Amniotic epithelial cell (primary cell): ENCODE data around the gene SLC26A3.
"Not testable (repeated sequence)": the region's sequence is repeated elsewhere in the genome, so short reads cannot be mapped to it uniquely, and the experiment has no call there.

Source experiments
- DNase-seq: peaks from one replicate; pipeline ENCODE4 v3.0.0-alpha.2; 2010; ENCODE audit warnings: low read depth

The SLC26A3 gene

GRCh38 chr7:107803009-107803610, at the start of gene SLC26A3:
SLC26A3 (minus strand) TSS chr7:107803223; CDS start chr7:107794509, 8,714 bp downstream.
- no peak for DNase-seq

GRCh38 chr7:107850643-107851042, 47.6 kb upstream of the SLC26A3 start:
- no peak for DNase-seq

GRCh38 chr7:107850216-107850615, 47.2 kb upstream of the SLC26A3 start:
- DNase-seq = no peak

DNA sequence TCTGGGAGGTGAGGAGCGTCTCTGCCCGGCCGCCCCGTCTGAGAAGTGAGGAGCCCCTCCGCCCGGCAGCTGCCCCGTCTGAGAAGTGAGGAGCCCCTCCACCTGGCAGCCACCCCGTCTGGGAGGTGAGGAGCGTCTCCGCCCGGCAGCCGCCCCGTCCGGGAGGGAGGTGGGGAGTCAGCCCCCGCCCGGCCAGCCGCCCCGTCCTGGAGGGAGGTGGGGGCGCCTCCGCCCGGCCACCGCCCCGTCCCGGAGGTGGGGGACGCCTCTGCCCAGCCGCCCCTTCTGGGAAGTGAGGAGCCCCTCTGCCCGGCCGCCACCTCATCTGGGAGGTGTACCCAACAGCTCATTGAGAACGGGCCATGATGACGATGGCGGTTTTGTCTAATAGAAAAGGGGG, 45.2 kb upstream of the SLC26A3 start:
- not testable (repeated sequence) for DNase-seq

DNA sequence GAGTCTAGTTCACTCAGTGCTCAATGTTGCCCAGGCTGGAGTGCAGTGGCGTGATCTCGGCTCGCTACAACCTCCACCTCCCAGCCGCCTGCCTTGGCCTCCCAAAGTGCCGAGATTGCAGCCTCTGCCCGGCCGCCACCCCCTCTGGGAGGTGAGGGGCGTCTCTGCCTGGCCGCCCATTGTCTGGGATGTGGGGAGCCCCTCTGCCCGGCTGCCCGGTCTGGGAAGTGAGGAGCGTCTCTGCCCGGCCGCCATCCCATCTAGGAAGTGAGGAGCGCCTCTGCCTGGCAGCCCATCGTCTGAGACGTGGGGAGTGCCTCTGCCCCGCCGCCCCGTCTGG, 44.8 kb upstream of the SLC26A3 start:
- not testable (repeated sequence) for DNase-seq

- no peak for DNase-seq
These were observed 44.3 kb upstream of the SLC26A3 start for GRCh38 chr7:107847168-107847835.

GRCh38 chr7:107846324-107846723, 43.3 kb upstream of the SLC26A3 start:
- no peak for DNase-seq

DNA sequence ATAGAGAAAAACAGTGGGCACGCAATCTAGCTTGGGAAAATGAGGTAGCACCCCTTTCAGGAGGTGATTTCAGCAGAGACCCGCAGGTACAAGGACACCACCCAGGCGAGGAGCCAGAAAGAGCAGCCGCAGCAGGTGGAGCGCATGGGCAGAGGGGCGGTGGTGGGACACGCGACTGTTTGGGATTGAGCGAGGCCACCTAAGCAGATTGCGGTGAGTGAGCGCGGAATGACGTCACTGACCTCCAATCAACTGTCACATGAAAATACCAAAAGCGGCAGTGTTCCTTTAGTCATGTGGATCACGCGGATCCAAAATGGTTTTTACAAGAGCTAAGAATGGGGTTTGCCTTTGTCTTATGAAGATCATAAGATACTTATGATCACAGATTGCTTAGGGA, 40.2 kb upstream of the SLC26A3 start:
- DNase-seq = no peak

DNA sequence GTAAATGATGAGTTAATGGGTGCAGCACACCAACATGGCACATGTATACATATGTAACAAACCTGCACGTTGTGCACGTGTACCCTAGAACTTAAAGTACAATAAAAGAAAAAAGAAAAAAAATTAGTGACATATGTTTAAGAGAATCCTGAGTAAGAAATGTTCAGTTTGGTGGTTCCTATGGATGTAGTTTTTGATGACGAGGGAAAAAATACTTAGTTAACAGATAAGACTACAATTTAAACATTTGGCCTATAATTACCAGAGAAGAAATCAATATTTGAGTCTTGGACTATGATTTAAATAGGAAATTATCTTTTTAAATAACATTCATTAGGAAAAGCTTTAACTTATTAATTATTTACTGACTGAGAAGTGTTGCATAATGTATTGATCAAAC, 39.2 kb upstream of the SLC26A3 start:
- DNase-seq = no peak

- DNase-seq = no peak
These were observed 36.0 kb upstream of the SLC26A3 start for GRCh38 chr7:107838816-107839565.

GRCh38 chr7:107838024-107838601, 35.1 kb upstream of the SLC26A3 start:
- DNase-seq = no peak

DNA sequence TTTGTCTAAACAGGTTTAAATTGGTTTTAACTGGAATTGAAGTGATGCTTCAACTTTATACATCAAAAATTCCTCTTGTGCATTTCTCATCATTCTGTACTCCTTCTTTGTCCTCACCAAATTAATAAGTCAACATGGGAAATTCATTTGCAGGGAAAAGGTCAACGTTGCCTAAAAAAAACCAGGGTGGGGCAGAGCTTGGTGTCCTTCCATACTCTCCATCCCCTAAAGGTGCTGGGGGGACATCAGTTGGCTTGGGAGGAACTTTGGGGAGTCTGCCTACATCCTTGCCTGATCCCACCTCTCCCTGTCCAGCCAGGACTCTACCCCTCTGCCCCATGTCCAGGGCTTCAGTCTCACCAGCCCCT, 34.1 kb upstream of the SLC26A3 start:
- DNase-seq = no peak

DNA sequence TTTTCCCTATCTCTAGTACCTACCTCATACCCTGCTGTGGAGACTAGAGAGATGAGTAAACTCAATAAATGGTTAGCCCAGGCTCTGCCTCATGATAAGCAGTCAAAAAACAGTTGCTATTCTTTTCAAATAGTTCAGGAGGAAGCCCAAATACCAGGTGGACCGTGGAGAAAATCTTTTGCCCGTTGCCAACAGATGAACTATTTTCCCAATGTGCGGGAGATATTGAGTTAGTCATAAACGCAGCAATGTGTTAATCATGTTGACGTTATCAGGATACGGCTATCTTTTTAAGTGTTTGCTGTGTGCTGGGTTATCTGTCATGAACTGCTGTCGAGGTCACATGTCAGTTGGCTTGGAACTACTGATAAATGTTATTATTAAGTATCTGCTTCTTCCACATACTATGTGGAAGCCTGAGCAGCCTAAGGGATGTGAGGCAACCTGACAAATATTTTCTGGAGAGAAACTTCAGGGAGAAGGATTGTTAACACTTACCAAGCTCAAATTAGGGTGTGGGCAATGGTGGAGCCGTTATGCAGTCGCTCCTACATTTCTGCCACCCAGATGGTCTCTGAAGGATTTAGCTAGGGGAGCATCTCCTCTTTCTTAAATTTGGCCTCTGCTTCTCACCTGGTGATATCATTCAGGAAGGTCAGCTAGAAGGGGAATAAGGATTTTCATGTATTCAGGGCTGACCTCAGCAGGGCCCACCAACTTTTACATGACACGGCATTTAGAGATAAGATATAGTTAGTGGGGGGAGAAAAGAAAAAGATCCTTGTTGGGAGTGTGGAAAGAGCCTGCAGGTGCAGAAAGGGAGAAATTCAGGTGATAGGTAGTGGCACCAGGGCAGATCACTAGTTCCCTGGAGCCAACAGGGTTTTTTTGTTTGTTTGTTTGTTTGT, 33.5 kb upstream of the SLC26A3 start:
- peak; percentile 68 for DNase-seq

- no peak for DNase-seq
These were observed 31.4 kb upstream of the SLC26A3 start for GRCh38 chr7:107834401-107834800.

DNA sequence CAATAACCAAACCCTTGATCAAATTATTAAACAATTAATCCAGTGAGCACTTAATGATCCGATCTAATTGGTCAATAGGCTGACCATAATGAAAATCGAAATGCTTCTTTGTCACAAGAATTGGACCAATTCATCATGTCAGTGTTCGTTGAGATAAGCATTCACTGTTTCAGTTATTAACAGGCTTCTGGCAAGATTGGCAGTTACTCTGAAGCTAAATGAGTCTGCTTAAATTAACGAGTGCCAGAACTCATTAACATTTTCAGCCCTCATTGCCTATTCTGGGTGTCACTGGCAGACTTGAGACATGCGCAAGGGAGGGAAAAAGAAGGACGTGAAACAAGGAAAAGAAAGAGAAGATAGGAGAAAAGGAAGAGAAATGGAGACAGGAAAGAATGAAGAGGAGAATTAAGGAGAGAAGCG, 30.7 kb upstream of the SLC26A3 start:
- no peak for DNase-seq

GRCh38 chr7:107830420-107830819, 27.4 kb upstream of the SLC26A3 start:
- no peak for DNase-seq

DNA sequence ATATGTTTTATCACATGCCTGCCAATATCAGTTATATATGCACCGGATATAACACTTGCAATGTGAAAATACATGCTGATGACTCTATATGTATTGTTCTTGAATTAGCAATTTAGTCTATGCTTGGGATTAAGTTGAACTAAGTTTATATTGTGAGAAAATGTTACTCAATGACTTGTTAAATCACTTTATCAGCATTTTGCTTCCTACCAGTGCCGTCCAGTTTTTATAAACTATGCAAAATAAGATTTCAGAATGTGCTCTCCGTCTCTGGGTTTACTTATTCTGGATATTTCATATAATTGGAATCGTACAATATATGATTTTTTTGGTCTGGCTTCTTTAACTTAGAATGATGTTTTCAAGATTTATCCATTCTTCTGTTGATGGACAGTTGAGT, 25.5 kb upstream of the SLC26A3 start:
- DNase-seq = no peak

- DNase-seq = no peak
These were observed 24.5 kb upstream of the SLC26A3 start for GRCh38 chr7:107827501-107827900.

DNA sequence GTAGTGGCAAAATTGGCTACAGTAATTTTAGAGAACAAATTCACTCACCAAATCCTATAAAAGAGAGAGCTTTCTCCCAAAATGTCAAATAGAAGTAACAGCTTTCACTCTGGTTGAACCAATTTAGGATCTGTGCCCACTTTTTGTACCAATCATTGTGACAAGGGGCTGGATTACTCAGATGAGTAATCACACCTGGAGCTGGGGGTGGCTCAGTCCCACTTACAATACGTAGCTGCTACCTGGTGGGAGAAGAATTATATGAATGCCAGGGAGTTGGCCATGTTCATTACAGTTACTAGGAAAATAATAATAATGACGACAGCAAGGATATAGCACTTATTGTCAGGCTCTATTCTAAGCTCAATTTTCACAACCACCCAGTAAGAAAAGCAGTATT, 23.4 kb upstream of the SLC26A3 start:
- DNase-seq = no peak

DNA sequence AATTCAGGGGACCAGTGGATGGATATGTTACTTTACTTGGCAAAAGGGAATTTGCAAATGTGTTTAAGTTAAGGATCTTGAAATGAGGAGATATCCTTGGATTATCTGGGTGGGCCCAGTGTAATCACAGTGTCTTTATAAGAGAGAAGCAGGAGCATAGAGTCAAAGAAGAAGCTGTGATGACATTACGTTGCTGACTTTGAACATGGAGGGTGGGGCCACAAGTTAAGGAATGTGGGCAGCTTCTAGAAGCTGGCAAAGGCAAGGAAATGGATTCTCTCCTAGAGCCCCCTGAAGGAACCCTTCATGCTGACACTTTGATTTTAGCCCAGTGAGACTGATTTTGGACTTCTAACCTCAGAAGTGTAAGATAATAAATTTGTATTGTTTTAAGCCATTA, 21.8 kb upstream of the SLC26A3 start:
- DNase-seq = no peak

- DNase-seq = no peak
These were observed 15.6 kb upstream of the SLC26A3 start for GRCh38 chr7:107818622-107819021.

DNA sequence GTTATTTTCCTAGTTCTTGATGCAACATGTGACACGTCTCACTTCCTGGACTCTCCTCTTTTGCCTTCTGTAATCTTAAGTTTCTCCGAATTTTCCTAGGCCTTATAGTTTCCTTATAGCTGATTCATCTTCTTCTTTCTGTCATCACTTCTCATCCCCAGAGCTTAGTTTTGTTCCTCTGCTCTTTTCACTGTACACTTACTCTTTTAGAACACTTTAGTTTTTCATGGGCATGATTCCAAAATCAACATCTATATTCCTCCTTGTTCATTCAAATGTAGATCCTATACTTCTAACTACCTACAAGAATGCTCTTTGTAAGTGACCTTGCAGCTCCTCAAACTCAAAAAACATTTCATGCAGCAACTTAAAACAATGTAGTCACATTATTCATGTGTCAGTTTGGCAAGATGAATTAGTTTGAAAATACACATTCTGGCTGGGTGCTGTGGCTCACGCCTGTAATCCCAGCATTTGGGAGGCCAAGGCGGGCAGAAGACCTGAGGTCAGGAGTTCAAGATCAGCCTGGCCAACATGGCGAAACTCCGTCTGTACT, 13.1 kb upstream of the SLC26A3 start:
- DNase-seq = no peak
